ENCODE data around the gene ARRDC1.

DNA sequence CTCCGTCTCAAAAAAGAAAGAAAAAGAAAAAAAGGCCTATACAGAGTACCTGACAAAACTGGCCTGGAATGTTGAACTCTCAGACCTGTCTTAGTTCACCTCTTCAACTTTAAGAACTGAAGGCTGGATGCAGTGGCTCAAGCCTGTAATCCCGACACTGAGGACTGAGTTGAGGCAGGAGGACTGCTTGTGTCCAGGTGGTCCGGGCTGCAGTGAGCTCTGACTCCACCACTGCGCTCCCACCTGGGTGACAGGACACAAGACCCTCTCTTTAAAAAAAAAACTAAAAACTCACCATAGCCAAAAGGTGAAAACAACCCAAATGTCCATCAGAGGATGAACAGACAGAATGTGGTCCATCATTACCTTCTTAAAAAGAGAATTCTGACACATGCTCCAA lies 47.4 kb upstream of the ARRDC1 start:
- TF ChIP-seq CTCF (IDR thresholded peaks at IDR 0.05) (no peak), POLR2A (IDR thresholded peaks at IDR 0.05) (no peak)
